Muscle of arm (tissue), 12 donors: ENCODE results near the gene LRRC46. TPM values are rescaled to one million over a fixed set of nuclear protein-coding genes. Genes with fewer than 3 reads are reported as not detected.
A peak's percentile ranks its signal among the peaks of the same experiment; 100 is the strongest.

ENCODE experiments used
- DNase-seq: peaks from one replicate; pipeline ENCODE4 v3.0.0-alpha.2; 2013
- polyA plus RNA-seq, 12 donors: library from polyadenylated mRNA; unstranded; fragments of 120-200 nt; gene quantifications; one replicate each; pipeline ENCODE4 v1.2.1, GENCODE V29; 2013; ENCODE audit not compliant: insufficient read length in 12 of 12

Gene LRRC46
- polyA plus RNA-seq, 12 donors: 0.57 to 1.8 (median 1.0) TPM; not detected in 2

- no peak for DNase-seq
Measured at GRCh38 chr17:47823519-47823918, 8.0 kb upstream of the LRRC46 start.

- DNase-seq: no peak
Measured at GRCh38 chr17:47829870-47830269, 1.6 kb upstream of the LRRC46 start.

GRCh38 chr17:47830396-47831002 lies 971 bp upstream of the LRRC46 start:
- no peak for DNase-seq

- no peak for DNase-seq
Measured at GRCh38 chr17:47831934-47832327, 461 bp downstream of the LRRC46 start.

- no peak for DNase-seq
Measured at GRCh38 chr17:47834756-47835155, 3.3 kb downstream of the LRRC46 start.

- DNase-seq: no peak
Measured at GRCh38 chr17:47836601-47837000, 5.1 kb downstream of the LRRC46 start.

- no peak for DNase-seq
Measured at GRCh38 chr17:47837401-47838039, 6.0 kb downstream of the LRRC46 start.

- DNase-seq: no peak
Measured at GRCh38 chr17:47838636-47839035, 7.2 kb downstream of the LRRC46 start.

GRCh38 chr17:47839071-47839470 lies 7.6 kb downstream of the LRRC46 start:
- DNase-seq: no peak

- no peak for DNase-seq
Measured at GRCh38 chr17:47840001-47840741, 8.7 kb downstream of the LRRC46 start.

- peak; percentile 92 for DNase-seq
Measured at GRCh38 chr17:47840742-47841487, 9.4 kb downstream of the LRRC46 start, which contains the start of gene SCRN2. Gene SCRN2 (minus strand): TSS chr17:47841273. CDS start chr17:47840843, 430 bp downstream.

- DNase-seq: no peak
Measured at GRCh38 chr17:47841488-47842291, 10.2 kb downstream of the LRRC46 start.

- DNase-seq: no peak
Measured at GRCh38 chr17:47843391-47843730, 11.9 kb downstream of the LRRC46 start.

- DNase-seq: no peak
Measured at GRCh38 chr17:47844227-47844626, 12.8 kb downstream of the LRRC46 start.

- no peak for DNase-seq
Measured at GRCh38 chr17:47844814-47845715, 13.6 kb downstream of the LRRC46 start.

- no peak for DNase-seq
Measured at GRCh38 chr17:47845716-47846075, 14.2 kb downstream of the LRRC46 start.

- DNase-seq: no peak
Measured at GRCh38 chr17:47846716-47847340, 15.4 kb downstream of the LRRC46 start.

GRCh38 chr17:47847341-47848197 lies 16.1 kb downstream of the LRRC46 start:
- DNase-seq: no peak

GRCh38 chr17:47848198-47848513 lies 16.7 kb downstream of the LRRC46 start:
- no peak for DNase-seq
